ENCODE data around the gene TSNAX. TPM values are rescaled to one million over a fixed set of nuclear protein-coding genes. Genes with fewer than 3 reads are reported as not detected.

TSNAX gene
- total and polyA plus RNA-seq, 2 of the 8 experiments (the other 6 are each of a cell fraction or from before 2014, with no cell fraction given): 7.7 to 34.0 TPM

GRCh38 chr1:231597971-231598370 lies 69.5 kb downstream of the TSNAX start:
- Histone ChIP-seq H4K5ac (ENCODE audit: insufficient read length, low read depth, low read length) (no peak overlapping the region), H3K27ac (ENCODE audit: low read depth, low read length) (no peak overlapping the region), H3K4me2 (ENCODE audit: insufficient read depth in 1 of 2, low read depth in 2 of 2, low read length in 2 of 2) (no peak overlapping the region), H4K91ac (replicated peaks; ENCODE audit: insufficient read length, low read length) (no peak overlapping the region), H4K20me1 (replicated peaks in 1 of 2; ENCODE audit: control insufficient read depth in 1 of 2, insufficient read depth in 2 of 2, low read length in 2 of 2) (no peaks in the 10 kb centered on the region), H2BK5ac (ENCODE audit: low read depth, low read length) (no peak overlapping the region), H2BK15ac (ENCODE audit: low read length) (no peak overlapping the region), H3K79me1 (ENCODE audit: low read depth, low read length) (no peaks in the 10 kb centered on the region), H3K14ac (ENCODE audit: insufficient read length) (no peak overlapping the region), H2BK20ac (ENCODE audit: low read length) (no peak overlapping the region), H3K79me2 (ENCODE audit: control insufficient read depth in 1 of 2, insufficient read depth in 2 of 2, low read length in 2 of 2) (no peaks in the 10 kb centered on the region), H3K27me3 (replicated peaks in 1 of 4; ENCODE audit: control insufficient read depth in 3 of 4, extremely low read depth in 1 of 4, insufficient read depth in 3 of 4, low read length in 3 of 4) (peaks cover 0 to under 1% (median 0%) of the 10 kb centered on the region in 4 experiments; a peak in 1 of 7 replicates), H3K4me3 (ENCODE audit: extremely low read depth in 1 of 4, insufficient read depth in 2 of 4, low read depth in 3 of 4, low read length in 4 of 4) (no peak overlapping the region), H3K9ac (replicated peaks in 1 of 4; ENCODE audit: extremely low read depth in 1 of 4, low read depth in 3 of 4, low read length in 3 of 4) (no peak overlapping the region), H3K23me2 (ENCODE audit: low read depth, low read length) (no peaks in the 10 kb centered on the region), H3K56ac (replicated peaks; ENCODE audit: insufficient read length, low read depth, low read length) (no peak overlapping the region), H2BK12ac (ENCODE audit: low read depth, low read length) (no peak overlapping the region), H3K23ac (ENCODE audit: insufficient read length) (no peak overlapping the region), H4K8ac (ENCODE audit: extremely low read depth, insufficient read depth, low read length) (no peak overlapping the region), H3K36me3 (ENCODE audit: control insufficient read depth in 2 of 4, insufficient read depth in 4 of 4, low read length in 3 of 4) (no peaks in the 10 kb centered on the region), H2AFZ (ENCODE audit: low read length) (no peak overlapping the region), H2AK5ac (ENCODE audit: low read depth, low read length) (no peak overlapping the region), H2BK120ac (replicated peaks; ENCODE audit: low read depth, low read length) (no peak overlapping the region), H3K4ac (replicated peaks; ENCODE audit: insufficient read length, low read depth, low read length) (no peak overlapping the region), H3K4me1 (replicated peaks in 1 of 4; ENCODE audit: control insufficient read depth in 3 of 4, insufficient read depth in 4 of 4, low read length in 3 of 4) (peaks cover 0 to 3% (median 0%) of the 10 kb centered on the region in 4 experiments; a peak in 3 of 7 replicates), H3K9me3 (ENCODE audit: insufficient read depth in 2 of 2, low read depth in 1 of 2, low read length in 1 of 2) (no peaks in the 10 kb centered on the region), H3K18ac (ENCODE audit: extremely low read depth, low read length) (no peak overlapping the region)
- WGBS, 2 experiments (ENCODE audit: extremely low coverage in 1 of 2, insufficient coverage in 1 of 2, insufficient read length in 1 of 2, insufficient replicate concordance in 2 of 2, low coverage in 1 of 2, low lambda C conversion rate in 2 of 2, missing lambda C conversion rate in 1 of 2): 75% methylated on average over 1 of the region's 1 CpG; no CpG with 5 or more reads in 1 of the 2 experiments
- FAIRE-seq (no peak), DNase-seq (ENCODE audit: low read depth in 1 of 2, low spot score in 2 of 2) (no peak)
- CTCF ChIA-PET (ENCODE audit: partially characterized antibody): no interaction called here
- POLR2A ChIA-PET (ENCODE audit: partially characterized antibody): no interaction called here
- no peak for TF ChIP-seq E2F6 (IDR thresholded peaks at IDR 0.05)
- no peak for TF ChIP-seq POLR2AphosphoS5 (IDR thresholded peaks at IDR 0.05; ENCODE audit: low read depth, low read length)
- no peak for TF ChIP-seq NRF1 (IDR thresholded peaks at IDR 0.05; ENCODE audit: low read depth, low read length)
- no peak for TF ChIP-seq EZH2 (IDR thresholded peaks at IDR 0.05; ENCODE audit: low read depth, low read length, severe bottlenecking)
- TF ChIP-seq SIN3A (conservative IDR thresholded peaks at IDR 0.05 in 1 of 2, IDR thresholded peaks at IDR 0.05 in 1 of 2; ENCODE audit: low read depth in 1 of 2, low read length in 2 of 2): no peak
- no peak for TF ChIP-seq RAD21 (IDR thresholded peaks at IDR 0.05 in 1 of 2, conservative IDR thresholded peaks at IDR 0.05 in 1 of 2; ENCODE audit: low read depth in 2 of 2, low read length in 2 of 2)
- no peak for TF ChIP-seq RBBP5 (IDR thresholded peaks at IDR 0.05; ENCODE audit: borderline replicate concordance, low read depth, low read length)
